Measurements from ENCODE around the gene CIBAR2. TPM values are rescaled to one million over a fixed set of nuclear protein-coding genes. Genes with fewer than 3 reads are reported as not detected.
"Not testable (repeated sequence)": the region's sequence is repeated elsewhere in the genome, so short reads cannot be mapped to it uniquely, and the experiment has no call there.

CIBAR2 gene
- total RNA-seq, 3 donors from 2014 or later (not counting 1 experiment from before 2014, with no cell fraction given), result not detected

DNA sequence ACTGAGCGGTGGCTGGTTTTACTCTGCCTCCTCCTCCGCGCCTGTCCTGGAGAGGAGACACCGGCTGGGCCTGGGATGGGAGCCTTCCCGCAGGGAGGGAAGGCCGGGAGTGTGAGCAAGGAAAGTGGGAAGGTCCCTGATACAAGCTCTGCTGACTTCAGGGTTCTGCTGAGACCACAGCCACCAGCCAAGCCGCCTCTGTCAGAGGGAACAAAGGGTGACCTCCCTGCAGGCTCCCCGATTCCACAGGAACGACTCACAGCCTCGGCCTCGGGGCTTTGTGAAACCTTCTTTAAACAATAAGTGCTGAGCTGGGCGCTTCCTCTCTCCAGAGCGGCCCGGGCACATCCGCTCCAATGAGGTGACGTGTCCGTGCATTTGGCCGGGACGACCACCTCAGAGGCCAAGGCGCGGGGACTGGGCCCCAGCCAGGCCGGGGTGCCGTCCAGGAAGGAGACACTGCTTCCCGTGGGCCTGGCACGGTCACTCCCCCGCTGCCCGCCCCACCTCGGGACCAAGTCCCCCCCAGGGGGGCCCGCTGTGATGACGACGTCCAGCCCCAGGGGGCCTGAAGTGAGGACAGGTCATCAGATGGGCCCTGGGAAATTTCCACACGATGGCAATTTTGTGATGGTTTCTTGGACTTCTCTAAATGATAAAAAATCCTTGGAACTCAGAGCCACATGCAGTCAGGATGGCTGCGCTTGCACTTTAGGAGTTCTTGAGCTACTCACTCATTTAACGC, 11.8 kb upstream of the CIBAR2 start:
- no peak for ATAC-seq
- H3K27ac ChIP-seq (ENCODE audit: low read length), result no peak overlapping the region
- Mint-ChIP-seq H3K36me3 (no peaks in the 10 kb centered on the region), H3K4me3 (no peak overlapping the region), H3K9me3 (no peaks in the 10 kb centered on the region), H3K27ac (no peak overlapping the region), H3K4me1 (no peaks in the 10 kb centered on the region), H3K27me3 (ENCODE audit: low read depth in 2 of 2) (no peaks in the 10 kb centered on the region)
- no peaks in the 10 kb centered on the region for H3K4me1 ChIP-seq (ENCODE audit: control insufficient read depth, insufficient read depth, low read length)
- no peaks in the 10 kb centered on the region for H3K36me3 ChIP-seq (ENCODE audit: control insufficient read depth, insufficient read depth, low read length)
- no peaks in the 10 kb centered on the region for H3K9me3 ChIP-seq (ENCODE audit: control insufficient read depth, insufficient read depth, low read length)
- 90% methylated on average over 34 of the region's 34 CpGs for WGBS (ENCODE audit: insufficient coverage)
- H3K27me3 ChIP-seq (ENCODE audit: control insufficient read depth, insufficient read depth, low read length), result no peaks in the 10 kb centered on the region
- intact Hi-C loops (cut with micrococcal nuclease), result no loop called here
- DNase-seq, result no peak
- no peak for TF ChIP-seq CTCF (IDR thresholded peaks at IDR 0.05)
- H3K4me3 ChIP-seq (ENCODE audit: low read length), result no peak overlapping the region

DNA sequence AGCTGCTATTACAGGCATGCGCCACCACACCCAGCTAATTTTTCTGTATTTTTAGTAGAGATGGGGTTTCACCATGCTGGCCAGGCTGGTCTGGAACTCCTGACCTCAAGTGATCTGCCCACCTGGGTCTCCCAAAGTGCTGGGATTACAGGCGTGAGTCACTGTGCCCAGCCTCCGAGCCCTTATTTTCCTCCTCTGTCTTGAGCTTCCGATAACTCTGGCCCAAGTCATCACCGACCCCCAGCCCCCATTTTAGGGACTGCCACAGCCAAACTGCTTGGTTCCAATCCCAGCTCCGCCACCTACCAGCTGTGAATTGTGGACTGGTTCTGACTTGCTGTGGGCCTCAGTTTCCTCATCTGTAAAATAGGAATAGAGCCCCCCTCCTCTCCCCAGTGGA, 11.2 kb upstream of the CIBAR2 start:
- H3K27me3 ChIP-seq (ENCODE audit: control insufficient read depth, insufficient read depth, low read length); H3K36me3 ChIP-seq (ENCODE audit: control insufficient read depth, insufficient read depth, low read length); ATAC-seq; H3K27ac ChIP-seq (ENCODE audit: low read length); H3K27ac Mint-ChIP-seq; intact Hi-C loops (cut with micrococcal nuclease); H3K4me3 ChIP-seq (ENCODE audit: low read length); H3K9me3 Mint-ChIP-seq; H3K4me1 Mint-ChIP-seq; H3K4me3 Mint-ChIP-seq; H3K9me3 ChIP-seq (ENCODE audit: control insufficient read depth, insufficient read depth, low read length); H3K36me3 Mint-ChIP-seq; H3K4me1 ChIP-seq (ENCODE audit: control insufficient read depth, insufficient read depth, low read length); H3K27me3 Mint-ChIP-seq (ENCODE audit: low read depth in 2 of 2); DNase-seq: not testable (repeated sequence)
- 91% methylated on average over 6 of the region's 6 CpGs for WGBS (ENCODE audit: insufficient coverage)

DNA sequence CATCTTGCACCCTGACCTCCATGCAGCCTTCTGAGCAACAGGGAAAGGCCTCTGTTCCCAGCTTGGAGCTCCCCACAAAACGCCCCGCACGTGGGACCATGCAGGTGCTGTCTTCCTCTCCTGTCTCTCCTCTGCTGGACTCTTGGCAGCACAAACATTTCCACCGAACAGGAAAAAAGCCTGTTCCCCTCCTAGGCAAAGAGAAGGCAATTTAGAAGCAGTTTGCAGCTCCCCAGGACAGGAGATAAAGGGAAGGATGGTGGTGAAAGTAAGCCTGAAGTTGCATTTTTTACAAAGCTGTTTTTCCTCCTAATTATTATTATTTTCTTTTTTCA, 7.7 kb upstream of the CIBAR2 start:
- Histone ChIP-seq H3K4me1 (ENCODE audit: control insufficient read depth, insufficient read depth, low read length) (peaks cover 10% of the 10 kb centered on the region), H3K36me3 (ENCODE audit: control insufficient read depth, insufficient read depth, low read length) (no peaks in the 10 kb centered on the region), H3K4me3 (ENCODE audit: low read length) (no peak overlapping the region), H3K27ac (ENCODE audit: low read length) (no peak overlapping the region), H3K9me3 (ENCODE audit: control insufficient read depth, insufficient read depth, low read length) (no peaks in the 10 kb centered on the region), H3K27me3 (ENCODE audit: control insufficient read depth, insufficient read depth, low read length) (no peaks in the 10 kb centered on the region)
- H3K27me3 Mint-ChIP-seq (ENCODE audit: low read depth in 2 of 2), result no peaks in the 10 kb centered on the region
- peaks cover 10 to 11% of the 10 kb centered on the region in 2 donors for H3K4me1 Mint-ChIP-seq
- ATAC-seq (no peak), DNase-seq (no peak)
- TF ChIP-seq CTCF (IDR thresholded peaks at IDR 0.05), result no peak
- H3K36me3 Mint-ChIP-seq, result no peaks in the 10 kb centered on the region
- WGBS (ENCODE audit: insufficient coverage), result 91% methylated on average over 4 of the region's 4 CpGs
- no peaks in the 10 kb centered on the region for H3K9me3 Mint-ChIP-seq
- intact Hi-C loops (cut with micrococcal nuclease), result no loop called here
- H3K4me3 Mint-ChIP-seq, result no peak overlapping the region
- no peak overlapping the region for H3K27ac Mint-ChIP-seq

GRCh38 chr16:85117418-85117817, 5.1 kb upstream of the CIBAR2 start:
- WGBS (ENCODE audit: insufficient coverage), result 90% methylated on average over 12 of the region's 12 CpGs
- H3K4me1 ChIP-seq (ENCODE audit: control insufficient read depth, insufficient read depth, low read length), result peaks cover 24% of the 10 kb centered on the region
- DNase-seq (no peak), ATAC-seq (no peak)
- no peak for TF ChIP-seq CTCF (IDR thresholded peaks at IDR 0.05)
- H3K36me3 ChIP-seq (ENCODE audit: control insufficient read depth, insufficient read depth, low read length), result no peaks in the 10 kb centered on the region
- no peak overlapping the region for H3K4me3 ChIP-seq (ENCODE audit: low read length)
- H3K27ac ChIP-seq (ENCODE audit: low read length), result no peak overlapping the region
- H3K27me3 ChIP-seq (ENCODE audit: control insufficient read depth, insufficient read depth, low read length), result no peaks in the 10 kb centered on the region
- intact Hi-C loops (cut with micrococcal nuclease), result loop anchor here (5.0 kb wide), 1 partner anchor 310 kb away; no protein-coding TSS in a partner anchor
- Mint-ChIP-seq H3K4me3 (no peak overlapping the region), H3K9me3 (no peaks in the 10 kb centered on the region), H3K36me3 (no peaks in the 10 kb centered on the region), H3K4me1 (peaks cover 18 to 31% of the 10 kb centered on the region in 2 donors), H3K27ac (no peak overlapping the region), H3K27me3 (ENCODE audit: low read depth in 2 of 2) (no peaks in the 10 kb centered on the region)
- H3K9me3 ChIP-seq (ENCODE audit: control insufficient read depth, insufficient read depth, low read length), result no peaks in the 10 kb centered on the region

Measured in natural killer cell (primary cell).